ENCODE results near the gene ANGPTL7.
"Not testable (repeated sequence)": the region's sequence is repeated elsewhere in the genome, so short reads cannot be mapped to it uniquely, and the experiment has no call there.

The ANGPTL7 gene

GRCh38 chr1:11174261-11174942, 14.8 kb upstream of the ANGPTL7 start:
- no peak for DNase-seq

DNA sequence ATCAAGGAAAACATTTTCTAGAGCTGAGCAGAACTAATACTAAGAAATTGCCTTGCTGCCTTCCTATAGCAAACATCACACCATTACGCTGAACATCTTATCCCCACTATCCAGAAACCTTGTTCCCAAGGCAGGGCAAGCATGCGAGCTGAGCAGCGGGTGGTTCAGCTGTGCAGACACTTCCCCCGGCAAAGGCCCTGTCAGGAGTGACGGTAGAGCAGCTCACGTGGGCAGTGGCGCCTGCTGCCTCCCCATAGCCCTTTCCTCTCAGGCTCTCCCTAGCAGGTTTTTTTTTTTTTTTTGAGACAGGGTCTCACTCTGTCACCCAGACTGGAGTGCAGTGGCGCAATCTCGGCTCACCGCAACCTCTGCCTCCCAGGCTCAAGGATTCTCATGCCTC, 13.7 kb upstream of the ANGPTL7 start:
- no peak for DNase-seq

- no peak for DNase-seq
These were observed 13.0 kb upstream of the ANGPTL7 start for GRCh38 chr1:11176081-11176706.

- DNase-seq, result no peak
These were observed 10.8 kb upstream of the ANGPTL7 start for GRCh38 chr1:11178021-11179015.

GRCh38 chr1:11179125-11179524, 10.0 kb upstream of the ANGPTL7 start:
- no peak for DNase-seq

GRCh38 chr1:11179749-11180148, 9.4 kb upstream of the ANGPTL7 start:
- DNase-seq, result not testable (repeated sequence)

DNA sequence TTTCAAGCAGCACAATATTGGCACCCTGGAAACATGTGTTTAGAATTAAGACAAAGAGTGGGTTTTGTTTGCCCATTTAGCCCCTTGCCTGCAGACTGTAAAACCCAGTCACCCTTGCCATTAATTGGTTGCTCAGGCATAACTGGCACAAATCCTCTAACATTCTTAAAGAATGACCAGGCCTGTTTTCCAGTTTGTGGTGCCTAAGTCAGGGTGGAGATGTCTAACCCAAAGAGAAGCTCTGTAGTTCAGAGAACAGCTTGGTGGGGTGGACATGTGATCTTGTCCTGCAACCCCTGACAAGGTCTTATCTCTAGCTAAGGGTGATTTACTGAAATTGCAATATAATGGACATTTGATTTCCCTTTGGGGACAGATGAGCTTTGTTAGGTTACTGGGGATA, 8.8 kb upstream of the ANGPTL7 start:
- no peak for DNase-seq

DNA sequence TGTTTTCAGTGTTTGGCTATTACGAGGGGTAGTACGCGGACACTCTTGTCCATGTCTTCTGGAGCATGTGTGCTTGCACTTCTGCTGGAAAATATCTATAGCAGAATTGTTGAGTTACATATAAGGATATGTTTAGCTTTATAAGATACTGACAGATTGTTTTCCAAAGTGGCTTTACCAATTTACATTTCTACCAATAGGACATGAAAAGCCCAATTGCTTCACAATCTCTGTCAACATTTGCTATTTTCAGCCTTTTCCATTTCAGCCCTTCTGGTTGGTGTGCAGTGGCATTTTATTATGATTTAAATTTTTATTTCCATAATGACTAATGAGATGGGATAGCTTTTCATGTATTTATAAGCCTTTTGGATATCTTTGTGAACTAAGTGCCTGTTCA, 6.3 kb upstream of the ANGPTL7 start:
- DNase-seq, result no peak

DNA sequence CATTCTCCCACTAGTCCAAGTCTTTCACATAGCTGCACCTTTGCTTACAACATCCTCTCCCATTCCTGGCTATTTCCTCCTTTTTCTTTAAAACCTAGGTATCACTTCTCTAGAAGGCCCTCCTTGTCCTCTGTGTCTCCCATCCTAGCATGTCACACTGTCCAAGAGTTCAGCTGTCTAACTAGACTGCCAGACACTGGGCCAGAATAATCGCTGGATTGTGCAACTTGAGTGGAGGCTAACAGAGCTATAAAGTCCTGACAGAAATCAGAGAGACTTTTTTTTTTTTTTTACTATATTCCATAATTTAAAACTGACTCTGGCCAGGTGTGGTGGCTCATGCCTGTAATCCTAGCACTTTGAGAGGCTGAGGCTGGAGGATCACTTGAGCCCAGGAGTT, 4.2 kb upstream of the ANGPTL7 start:
- no peak for DNase-seq

GRCh38 chr1:11187000-11187399, 2.2 kb upstream of the ANGPTL7 start:
- DNase-seq, result no peak

- no peak for DNase-seq
These were observed 1.7 kb upstream of the ANGPTL7 start for GRCh38 chr1:11187494-11187893.

DNA sequence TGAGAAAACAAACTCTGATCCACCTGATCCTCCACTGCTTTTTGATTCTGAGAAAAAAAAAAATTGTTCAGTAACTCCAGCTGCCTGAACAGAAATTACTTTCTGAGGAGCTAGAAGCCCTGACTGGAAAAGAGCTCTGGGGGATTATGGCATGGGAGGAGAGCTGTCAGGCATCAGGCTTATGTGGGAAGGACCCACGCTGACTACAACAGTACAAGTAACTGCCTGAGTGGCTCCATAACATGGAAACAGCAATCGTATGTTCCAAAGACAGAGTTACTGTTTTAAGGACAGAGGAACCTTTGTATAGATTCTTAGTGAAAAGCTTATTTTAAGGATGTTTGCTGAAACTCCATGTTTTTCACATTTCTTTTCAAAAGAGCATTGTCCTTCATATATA, 1.2 kb upstream of the ANGPTL7 start:
- no peak for DNase-seq

- no peak for DNase-seq
These were observed 774 bp upstream of the ANGPTL7 start for GRCh38 chr1:11188381-11188780.

DNA sequence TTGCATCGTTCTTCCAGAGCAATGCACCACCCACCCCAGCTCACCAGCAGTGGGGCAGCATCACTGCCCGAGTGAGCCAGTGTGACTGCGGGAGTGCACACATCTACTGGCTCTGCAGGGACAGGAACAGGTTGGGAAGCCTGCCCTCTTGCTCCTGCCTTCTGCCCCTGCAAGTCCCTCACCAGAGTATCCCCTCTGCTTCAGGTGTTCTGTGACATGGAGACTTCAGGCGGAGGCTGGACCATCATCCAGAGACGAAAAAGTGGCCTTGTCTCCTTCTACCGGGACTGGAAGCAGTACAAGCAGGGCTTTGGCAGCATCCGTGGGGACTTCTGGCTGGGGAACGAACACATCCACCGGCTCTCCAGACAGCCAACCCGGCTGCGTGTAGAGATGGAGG, 4.2 kb downstream of the ANGPTL7 start:
- no peak for DNase-seq

GRCh38 chr1:11194407-11195176, 5.4 kb downstream of the ANGPTL7 start:
- no peak for DNase-seq

DNA sequence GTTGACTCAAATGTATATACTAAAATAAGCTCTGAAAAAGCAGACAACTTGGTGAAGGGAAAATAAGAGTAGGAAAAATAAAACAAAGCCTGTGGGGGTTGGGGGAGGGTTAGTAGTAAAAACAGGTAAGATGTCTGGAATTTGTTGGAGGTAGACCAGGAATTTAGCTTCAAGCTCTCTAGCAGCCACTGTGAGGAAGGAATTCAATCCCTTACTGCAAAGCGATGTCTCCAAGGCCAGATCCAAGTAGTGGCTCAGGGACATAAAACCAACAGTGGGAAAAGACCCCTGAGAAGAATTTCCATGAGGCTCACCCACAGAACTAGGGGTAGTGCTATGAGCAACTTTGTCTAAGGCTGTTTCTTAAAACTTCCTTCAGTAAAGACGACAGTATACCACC, 7.8 kb downstream of the ANGPTL7 start:
- DNase-seq, result no peak

DNA sequence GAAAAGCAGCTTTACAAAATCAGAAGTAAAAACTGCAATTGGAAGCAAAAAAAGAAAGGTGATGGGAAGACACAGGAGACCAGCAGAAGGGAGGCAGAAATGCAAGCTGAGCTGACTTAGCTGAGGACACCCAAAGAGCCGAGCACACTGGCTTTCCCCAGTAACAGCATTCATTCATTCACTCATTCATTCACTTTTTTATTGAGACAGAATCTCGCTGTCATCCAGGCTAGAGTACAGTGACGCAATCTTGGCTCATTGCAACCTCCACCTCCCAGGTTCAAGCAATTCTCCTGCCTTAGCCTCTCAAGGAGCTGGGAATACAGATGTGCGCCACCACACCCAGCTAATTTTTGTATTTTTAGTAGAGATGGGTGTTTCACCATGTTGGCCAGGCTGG, 8.2 kb downstream of the ANGPTL7 start:
- no peak for DNase-seq

- DNase-seq, result no peak
These were observed 9.1 kb downstream of the ANGPTL7 start for GRCh38 chr1:11198257-11198656.

DNA sequence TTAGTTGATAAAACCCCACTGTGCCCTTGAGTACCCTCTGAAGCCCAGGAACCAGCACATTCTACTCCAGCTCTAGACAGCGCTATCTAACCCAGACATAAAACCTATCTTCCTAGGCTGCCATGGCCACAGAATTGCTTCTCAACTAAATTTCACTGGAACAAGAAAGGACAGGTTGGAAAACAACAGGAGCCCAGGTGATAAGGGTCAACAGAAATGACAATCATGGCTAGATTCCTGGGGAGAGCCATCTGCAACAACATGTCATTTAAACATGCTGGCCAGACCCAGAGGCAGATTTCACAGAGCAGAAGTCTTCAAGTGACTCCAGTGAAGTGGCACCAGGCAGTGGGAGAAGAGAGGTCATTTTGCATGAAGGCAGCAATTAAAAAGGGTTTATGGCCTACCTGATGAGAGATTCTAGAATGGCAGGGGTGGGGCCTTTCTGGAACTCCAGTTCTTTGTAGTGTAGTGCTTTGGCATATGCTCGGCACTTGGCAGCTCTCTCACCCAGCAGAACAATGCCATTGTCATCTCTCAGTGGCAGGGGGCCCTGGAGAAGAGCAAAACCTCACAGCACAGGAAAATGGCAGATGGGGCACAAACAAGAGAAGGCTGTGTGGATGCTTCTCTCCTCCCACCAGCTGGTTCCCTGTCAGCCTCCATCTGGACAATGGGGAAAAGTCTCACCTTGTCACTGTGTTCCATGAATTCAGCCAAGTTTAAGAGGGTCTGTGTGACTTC, 9.9 kb downstream of the ANGPTL7 start:
- no peak for DNase-seq

DNA sequence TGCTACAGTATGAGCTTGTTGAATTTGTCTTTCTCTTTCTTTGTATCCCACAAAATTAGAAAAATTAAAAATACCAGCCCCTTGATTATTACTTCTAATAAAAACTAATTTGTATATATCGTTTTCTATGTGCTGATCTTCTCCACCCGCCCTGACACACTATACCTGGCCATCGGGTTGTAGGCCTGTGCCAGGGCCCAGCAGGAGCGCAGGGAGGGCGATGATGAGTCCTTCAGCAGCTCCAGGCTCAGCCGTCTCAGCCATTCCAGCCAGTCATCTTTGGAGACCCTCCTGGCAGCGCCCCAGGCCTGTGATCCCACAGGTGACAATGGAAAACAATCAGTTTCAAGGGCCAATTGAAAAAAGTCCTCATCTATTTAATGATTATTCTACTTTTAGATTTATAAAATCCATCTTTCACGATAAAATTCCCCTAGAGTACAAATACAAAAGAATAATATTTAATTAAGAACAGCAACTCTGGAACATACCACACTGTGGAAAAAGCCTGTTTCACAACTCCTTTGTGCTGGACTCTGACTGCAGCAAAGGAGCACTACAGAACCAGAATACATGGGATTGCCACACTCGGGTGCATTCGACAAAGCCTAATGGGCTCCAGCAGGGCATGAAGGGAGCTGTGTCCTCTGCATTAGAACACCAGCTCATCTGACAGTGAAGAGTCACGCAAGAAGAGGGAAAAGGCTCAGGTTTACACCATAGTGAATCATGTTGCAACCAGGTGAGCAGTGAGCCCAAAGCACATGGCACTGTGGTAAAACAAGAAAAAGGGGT, 15.4 kb downstream of the ANGPTL7 start:
- no peak for DNase-seq

DNA sequence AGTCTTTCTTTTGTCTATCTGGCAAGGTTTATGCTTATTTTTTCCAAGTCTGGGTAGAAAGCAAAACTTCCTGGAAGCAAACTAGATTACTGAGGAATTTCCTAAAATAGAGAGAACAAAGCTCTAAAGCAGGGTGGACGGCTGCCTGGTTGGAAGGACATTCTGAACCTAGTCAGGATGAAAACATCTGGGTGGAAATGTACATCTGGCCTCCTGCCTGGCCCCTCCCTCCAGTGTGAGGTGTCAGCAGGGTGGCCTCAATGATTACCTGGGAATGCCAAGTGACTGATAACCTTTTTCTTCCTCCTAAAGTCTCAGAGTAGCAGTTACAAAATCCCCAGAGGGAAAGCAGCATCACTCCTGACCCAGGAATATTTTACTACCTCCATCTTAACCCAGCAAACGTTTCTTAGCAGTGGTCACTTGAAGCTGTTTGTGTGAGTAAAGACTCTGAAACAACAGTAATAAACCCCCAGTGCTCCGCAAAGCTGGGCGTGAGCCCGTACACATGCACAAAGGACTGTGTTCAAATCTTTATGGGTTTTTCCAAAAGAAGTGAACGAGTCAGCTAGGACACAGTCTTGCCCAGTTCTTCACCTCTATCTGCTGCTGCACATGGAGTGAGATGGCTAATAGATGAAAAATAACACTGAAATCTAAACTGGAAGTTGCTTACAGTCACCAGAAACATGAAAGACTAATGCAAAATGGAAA, 18.9 kb downstream of the ANGPTL7 start:
- no peak for DNase-seq

Data from inflammatory macrophage treated with lipopolysaccharide for 4 hours (primary cell).